OCI-LY1 (cell line): ENCODE measurements around the gene MYO16.

Experiments
- H2AFZ ChIP-seq: fragments of 200-600 bp; sonication (generic), shearing (Covaris generic); 2 replicates; pipeline ENCODE4 v1.6.0; 2014; ENCODE audit warnings: antibody characterized with exemption, mild to moderate bottlenecking, low read length
- H3F3A ChIP-seq: fragments of 200-600 bp; sonication (generic), shearing (Covaris generic); 2 replicates; pipeline ENCODE4 v1.6.0; 2014; ENCODE audit warnings: mild to moderate bottlenecking, antibody characterized with exemption, low read length, moderate library complexity; ENCODE audit not compliant: insufficient read depth
- H3K27ac ChIP-seq: fragments of 200-600 bp; sonication (generic); 2 replicates; pipeline ENCODE4 v1.5.1; 2014; ENCODE audit warnings: low read length, mixed run types, mild to moderate bottlenecking, low read depth; ENCODE audit not compliant: poor library complexity, severe bottlenecking
- H3K27me3 ChIP-seq: fragments of 200-600 bp; sonication (generic); 2 replicates; pipeline ENCODE4 v1.6.0; 2014; ENCODE audit warnings: antibody characterized with exemption, mild to moderate bottlenecking, low read length, moderate library complexity; ENCODE audit not compliant: insufficient read depth
- H3K36me3 ChIP-seq: fragments of 200-600 bp; sonication (generic); 2 replicates; pipeline ENCODE4 v1.6.1; 2014; ENCODE audit warnings: mild to moderate bottlenecking, antibody characterized with exemption, low read length, moderate library complexity, mixed read lengths; ENCODE audit not compliant: insufficient read depth
- H3K4me1 ChIP-seq: fragments of 200-600 bp; sonication (generic); 2 replicates; pipeline ENCODE4 v1.5.1; 2014; ENCODE audit warnings: mild to moderate bottlenecking, low read length, moderate library complexity; ENCODE audit not compliant: insufficient read depth, severe bottlenecking
- H3K4me2 ChIP-seq: fragments of 200-600 bp; sonication (generic), shearing (Covaris generic); 2 replicates; pipeline ENCODE4 v1.6.1; 2014; ENCODE audit warnings: low read length
- H3K4me3 ChIP-seq: fragments of 200-600 bp; sonication (generic); 2 replicates; pipeline ENCODE4 v1.5.1; 2014; ENCODE audit warnings: low read length, low read depth, mild to moderate bottlenecking, mixed read lengths; ENCODE audit not compliant: poor library complexity, severe bottlenecking
- H3K79me2 ChIP-seq: fragments of 200-600 bp; shearing (Covaris generic); 2 replicates; pipeline ENCODE4 v1.6.1; 2016; ENCODE audit warnings: mixed run types, low read length, mixed read lengths; ENCODE audit not compliant: insufficient read depth
- H3K9ac ChIP-seq: fragments of 200-600 bp; sonication (generic), shearing (Covaris generic); 2 replicates; pipeline ENCODE4 v1.6.1; 2014; ENCODE audit warnings: mild to moderate bottlenecking, low read length, mixed read lengths
- H3K9me2 ChIP-seq: fragments of 200-600 bp; sonication (generic), shearing (Covaris generic); 2 replicates; pipeline ENCODE4 v1.6.1; 2014; ENCODE audit warnings: low read depth, mild to moderate bottlenecking, low read length, mixed read lengths
- H3K9me3 ChIP-seq: fragments of 200-600 bp; shearing (Covaris generic); 2 replicates; pipeline ENCODE4 v1.6.1; 2014; ENCODE audit warnings: low read length, mixed read lengths
- H4K20me1 ChIP-seq: fragments of 200-600 bp; sonication (generic), shearing (Covaris generic); 2 replicates; pipeline ENCODE4 v1.6.0; 2016; ENCODE audit warnings: mild to moderate bottlenecking, low read length; ENCODE audit not compliant: insufficient read depth
- EZH2 ChIP-seq: fragments of 200-600 bp; sonication (generic), shearing (Covaris generic); IDR thresholded peaks from 2 replicates; pipeline ENCODE4 v1.8.0; 2017; ENCODE audit warnings: borderline replicate concordance, mixed run types, mild to moderate bottlenecking, antibody characterized with exemption, low read length, moderate library complexity, mixed read lengths
- TF ChIP-seq, protein P1 (sequence below): fragments of 200-600 bp; sonication (generic), shearing (Covaris generic); IDR thresholded peaks from 2 replicates; pipeline ENCODE4 v1.5.1; 2017; ENCODE audit warnings: mild to moderate bottlenecking, antibody characterized with exemption, low read length, moderate library complexity, mixed read lengths

Gene MYO16

DNA sequence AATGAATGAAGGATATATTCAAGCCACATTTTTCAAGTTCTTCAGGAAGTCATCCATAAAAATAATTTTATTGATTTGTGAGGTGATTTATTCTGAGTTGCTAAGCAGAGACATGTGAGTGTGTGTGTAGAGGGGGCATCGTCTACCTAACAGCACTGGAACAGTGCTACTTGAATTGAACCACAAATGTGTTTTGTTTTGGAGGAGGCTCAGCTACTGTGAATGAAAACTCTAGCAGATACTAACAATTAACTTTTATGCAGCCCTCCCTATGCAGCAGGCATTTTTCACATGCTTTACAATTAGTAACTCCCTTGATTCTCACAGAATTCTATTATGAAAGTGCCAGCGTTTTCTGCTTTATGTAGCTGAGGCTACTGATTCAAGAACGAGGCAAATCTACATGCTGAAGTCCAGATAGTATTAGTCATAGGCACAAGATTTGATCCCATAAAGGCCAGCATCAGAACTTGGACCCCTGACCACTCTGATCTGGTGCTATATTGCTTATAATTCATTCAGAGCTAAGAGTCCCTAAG lies 103.7 kb downstream of the MYO16 start:
- no peak for TF ChIP-seq EZH2
- TF ChIP-seq, protein P1, sequence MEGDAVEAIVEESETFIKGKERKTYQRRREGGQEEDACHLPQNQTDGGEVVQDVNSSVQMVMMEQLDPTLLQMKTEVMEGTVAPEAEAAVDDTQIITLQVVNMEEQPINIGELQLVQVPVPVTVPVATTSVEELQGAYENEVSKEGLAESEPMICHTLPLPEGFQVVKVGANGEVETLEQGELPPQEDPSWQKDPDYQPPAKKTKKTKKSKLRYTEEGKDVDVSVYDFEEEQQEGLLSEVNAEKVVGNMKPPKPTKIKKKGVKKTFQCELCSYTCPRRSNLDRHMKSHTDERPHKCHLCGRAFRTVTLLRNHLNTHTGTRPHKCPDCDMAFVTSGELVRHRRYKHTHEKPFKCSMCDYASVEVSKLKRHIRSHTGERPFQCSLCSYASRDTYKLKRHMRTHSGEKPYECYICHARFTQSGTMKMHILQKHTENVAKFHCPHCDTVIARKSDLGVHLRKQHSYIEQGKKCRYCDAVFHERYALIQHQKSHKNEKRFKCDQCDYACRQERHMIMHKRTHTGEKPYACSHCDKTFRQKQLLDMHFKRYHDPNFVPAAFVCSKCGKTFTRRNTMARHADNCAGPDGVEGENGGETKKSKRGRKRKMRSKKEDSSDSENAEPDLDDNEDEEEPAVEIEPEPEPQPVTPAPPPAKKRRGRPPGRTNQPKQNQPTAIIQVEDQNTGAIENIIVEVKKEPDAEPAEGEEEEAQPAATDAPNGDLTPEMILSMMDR = no peak
- H3K36me3 ChIP-seq = no peaks in the 10 kb centered on the region

DNA sequence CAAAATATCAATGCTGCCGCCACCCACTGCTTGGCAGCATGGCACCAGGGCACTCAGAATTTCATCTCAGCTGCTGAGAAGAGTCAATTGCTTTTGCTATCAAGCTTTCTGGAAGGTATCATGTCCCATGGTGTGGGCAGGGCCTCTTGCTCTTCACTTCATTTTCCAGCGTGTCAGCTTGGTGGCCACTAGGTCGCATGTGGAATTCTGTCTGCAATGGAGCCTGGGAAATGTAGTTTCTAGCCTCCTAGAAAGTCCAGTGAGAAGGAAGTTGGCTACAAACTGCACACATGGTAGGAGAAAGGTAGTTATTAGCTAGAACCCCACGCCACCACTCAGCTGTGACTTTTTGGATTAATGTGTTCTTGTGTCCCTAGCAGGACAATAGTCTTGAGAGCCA lies 105.3 kb downstream of the MYO16 start:
- H3F3A ChIP-seq = no peaks in the 10 kb centered on the region
- no peaks in the 10 kb centered on the region for H3K9me3 ChIP-seq
- no peaks in the 10 kb centered on the region for H3K79me2 ChIP-seq
- H3K9me2 ChIP-seq = no peaks in the 10 kb centered on the region
- no peak for TF ChIP-seq EZH2
- TF ChIP-seq, protein P1 = no peak
- no peak overlapping the region for H3K27ac ChIP-seq
- no peaks in the 10 kb centered on the region for H3K36me3 ChIP-seq
- no peaks in the 10 kb centered on the region for H3K27me3 ChIP-seq
- H3K4me3 ChIP-seq = no peak overlapping the region
- no peak overlapping the region for H3K4me2 ChIP-seq
- no peak overlapping the region for H2AFZ ChIP-seq
- no peaks in the 10 kb centered on the region for H3K4me1 ChIP-seq
- H4K20me1 ChIP-seq = no peaks in the 10 kb centered on the region
- H3K9ac ChIP-seq = no peak overlapping the region

More for the DNA sequence above, 103.7 kb downstream of the MYO16 start:
- Histone ChIP-seq H3K4me3 (no peak overlapping the region), H3K79me2 (no peaks in the 10 kb centered on the region), H3K9ac (no peak overlapping the region), H3K9me2 (no peaks in the 10 kb centered on the region), H3K4me1 (no peaks in the 10 kb centered on the region), H2AFZ (no peak overlapping the region), H3K27ac (no peak overlapping the region), H3K27me3 (no peaks in the 10 kb centered on the region), H3K9me3 (no peaks in the 10 kb centered on the region), H4K20me1 (no peaks in the 10 kb centered on the region), H3K4me2 (no peak overlapping the region), H3F3A (no peaks in the 10 kb centered on the region)

DNA sequence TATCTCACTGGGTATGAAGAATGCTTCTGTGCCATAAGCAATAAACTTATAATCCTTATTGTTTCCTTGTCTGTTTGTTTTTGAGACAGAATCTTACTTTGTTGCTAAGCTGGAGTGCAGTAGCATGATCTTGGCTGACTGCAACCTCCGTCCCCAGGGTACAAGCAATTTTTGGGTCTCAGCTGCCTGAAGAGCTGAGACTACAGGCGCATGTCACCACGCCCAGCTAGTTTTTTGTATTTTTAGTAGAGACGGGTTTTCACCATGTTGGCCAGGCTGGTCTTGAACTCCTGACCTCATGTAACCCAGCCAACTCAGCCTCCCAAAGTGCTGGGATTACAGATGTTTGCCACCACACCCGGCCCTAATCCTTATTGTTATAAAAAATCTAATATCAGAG lies 112.5 kb downstream of the MYO16 start:
- H3K79me2 ChIP-seq = no peaks in the 10 kb centered on the region
- no peaks in the 10 kb centered on the region for H3K27me3 ChIP-seq
- H3K4me3 ChIP-seq = no peak overlapping the region
- no peak for TF ChIP-seq EZH2
- TF ChIP-seq, protein P1 = no peak
- peaks cover 3% of the 10 kb centered on the region; the same call in 1 of the 2 replicates for H3K9me3 ChIP-seq
- H3K4me2 ChIP-seq = no peak overlapping the region
- no peak overlapping the region for H3K27ac ChIP-seq
- H3F3A ChIP-seq = no peaks in the 10 kb centered on the region
- H4K20me1 ChIP-seq = no peaks in the 10 kb centered on the region
- no peaks in the 10 kb centered on the region for H3K9me2 ChIP-seq
- H3K4me1 ChIP-seq = no peaks in the 10 kb centered on the region
- H3K9ac ChIP-seq = no peak overlapping the region
- no peak overlapping the region for H2AFZ ChIP-seq
- H3K36me3 ChIP-seq = no peaks in the 10 kb centered on the region
